Suprapubic skin (tissue), 4 donors: ENCODE measurements around the gene POLD1.

Experiments used
- EP300 ChIP-seq: sonication (generic); formaldehyde crosslinking; IDR thresholded peaks from one replicate; pipeline ENCODE4 v1.6.1; 2017; ENCODE audit warnings: antibody characterized with exemption
- POLR2A ChIP-seq, 2 donors: fragments of 450-650 bp; IDR thresholded peaks; one replicate each; pipeline ENCODE4 v1.6.1; 2017; ENCODE audit warnings: antibody characterized with exemption in 2 of 2, mild to moderate bottlenecking in 2 of 2, moderate library complexity in 2 of 2
- POLR2AphosphoS5 ChIP-seq, 3 donors: sonication (generic); formaldehyde crosslinking; IDR thresholded peaks; one replicate each; pipeline ENCODE4 v1.6.1; 2017; ENCODE audit warnings: antibody characterized with exemption in 3 of 3
- TF ChIP-seq, protein P1 (sequence below), 2 donors: fragments of 200-600 bp in 1 of 2; fragments of 450-650 bp in 1 of 2; sonication (generic) in 1 of 2; IDR thresholded peaks; one replicate each; pipeline ENCODE4 v1.5.1; 2016 to 2019; ENCODE audit warnings: antibody characterized with exemption in 2 of 2, mild to moderate bottlenecking in 1 of 2, moderate library complexity in 1 of 2

GRCh38 chr19:50377517-50377916 is 6.6 kb upstream of the POLD1 start:
- TF ChIP-seq POLR2AphosphoS5 (IDR thresholded peaks at IDR 0.05) (no peak), POLR2A (IDR thresholded peaks at IDR 0.05) (no peak), EP300 (no peak)
- TF ChIP-seq, protein P1, sequence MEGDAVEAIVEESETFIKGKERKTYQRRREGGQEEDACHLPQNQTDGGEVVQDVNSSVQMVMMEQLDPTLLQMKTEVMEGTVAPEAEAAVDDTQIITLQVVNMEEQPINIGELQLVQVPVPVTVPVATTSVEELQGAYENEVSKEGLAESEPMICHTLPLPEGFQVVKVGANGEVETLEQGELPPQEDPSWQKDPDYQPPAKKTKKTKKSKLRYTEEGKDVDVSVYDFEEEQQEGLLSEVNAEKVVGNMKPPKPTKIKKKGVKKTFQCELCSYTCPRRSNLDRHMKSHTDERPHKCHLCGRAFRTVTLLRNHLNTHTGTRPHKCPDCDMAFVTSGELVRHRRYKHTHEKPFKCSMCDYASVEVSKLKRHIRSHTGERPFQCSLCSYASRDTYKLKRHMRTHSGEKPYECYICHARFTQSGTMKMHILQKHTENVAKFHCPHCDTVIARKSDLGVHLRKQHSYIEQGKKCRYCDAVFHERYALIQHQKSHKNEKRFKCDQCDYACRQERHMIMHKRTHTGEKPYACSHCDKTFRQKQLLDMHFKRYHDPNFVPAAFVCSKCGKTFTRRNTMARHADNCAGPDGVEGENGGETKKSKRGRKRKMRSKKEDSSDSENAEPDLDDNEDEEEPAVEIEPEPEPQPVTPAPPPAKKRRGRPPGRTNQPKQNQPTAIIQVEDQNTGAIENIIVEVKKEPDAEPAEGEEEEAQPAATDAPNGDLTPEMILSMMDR (IDR thresholded peaks at IDR 0.05), result no peak
